ENCODE data around the gene EBPL. TPM values are rescaled to one million over a fixed set of nuclear protein-coding genes. Genes with fewer than 3 reads are reported as not detected.
A peak's percentile ranks its signal among the peaks of the same experiment; 100 is the strongest.

EBPL gene
- total and polyA plus RNA-seq, 2 of the 4 experiments (the other 2 are of a cell fraction), result 57.9 to 65.3 TPM

DNA sequence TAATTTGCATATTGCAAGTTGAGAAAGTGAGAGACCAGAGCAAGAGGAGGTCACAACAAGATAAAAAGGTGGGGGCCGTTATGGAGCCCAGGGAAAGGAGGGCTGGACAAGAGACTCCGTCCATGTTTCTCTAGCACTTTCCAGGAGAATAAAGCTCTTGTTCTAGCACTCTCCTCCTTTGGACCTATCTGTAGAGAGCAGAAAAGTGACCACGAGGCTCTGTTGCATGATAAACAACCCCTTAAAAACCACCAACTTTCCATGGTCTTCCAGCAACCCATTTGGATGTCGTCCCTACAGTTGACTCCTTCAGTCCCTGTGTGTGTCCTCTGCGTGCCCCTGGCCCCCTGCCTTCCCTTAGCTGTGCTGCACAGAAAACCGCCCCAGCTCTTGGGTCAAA lies 67.1 kb downstream of the EBPL start:
- no peaks in the 10 kb centered on the region for H3K36me3 ChIP-seq (ENCODE audit: control insufficient read depth, insufficient read depth, low read length)
- H3K79me1 ChIP-seq (ENCODE audit: low read depth in 1 of 2, low read length in 2 of 2), result no peaks in the 10 kb centered on the region
- ChIA-PET POLR2A (ENCODE audit: unreplicated experiment) (no interaction called here), CTCF (no interaction called here)
- H2BK15ac ChIP-seq (ENCODE audit: low read depth, low read length), result no peak overlapping the region
- WGBS, 2 experiments (ENCODE audit: extremely low coverage in 2 of 2, insufficient read length in 1 of 2), result 60% methylated on average over 1 of the region's 6 CpGs; no CpG with 5 or more reads in 1 of the 2 experiments
- H3K23ac ChIP-seq (ENCODE audit: low read depth, low read length), result no peak overlapping the region
- BruUV-seq (replicated peaks), result no TSS peak
- dilution Hi-C loops (cut with HindIII; ENCODE audit: low sequenced_read_pairs, unreplicated experiment) (no loop called here), in situ Hi-C loops (cut with MboI; ENCODE audit: low sequenced_read_pairs) (no loop called here), intact Hi-C loops (cut with micrococcal nuclease) (no loop called here)
- DNase-seq, result no peak
- no peak overlapping the region for H3K27ac ChIP-seq (ENCODE audit: insufficient read depth, low read length)
- H3K4me3 ChIP-seq (ENCODE audit: insufficient read depth, low read depth, low read length), result no peak overlapping the region
- H3K9me3 ChIP-seq (ENCODE audit: control insufficient read depth, insufficient read depth, low read length), result no peaks in the 10 kb centered on the region
- no peak overlapping the region for H3K18ac ChIP-seq (ENCODE audit: low read depth, low read length)
- no peak overlapping the region for H4K8ac ChIP-seq (ENCODE audit: low read depth in 2 of 2, low read length in 2 of 2)
- no peak overlapping the region for H2BK5ac ChIP-seq (ENCODE audit: low read depth, low read length, poor library complexity, severe bottlenecking)
- no peak overlapping the region for H2BK20ac ChIP-seq (ENCODE audit: low read depth, low read length)
- no peak overlapping the region for H2AK5ac ChIP-seq (ENCODE audit: low read depth, low read length)
- TF ChIP-seq NFE2L2 (IDR thresholded peaks at IDR 0.05; ENCODE audit: low read depth, low read length) (no peak), BHLHE40 (IDR thresholded peaks at IDR 0.05; ENCODE audit: low read depth, low read length) (no peak), FOS (IDR thresholded peaks at IDR 0.05; ENCODE audit: low read depth, low read length) (no peak), CEBPB (IDR thresholded peaks at IDR 0.05; ENCODE audit: low read depth, low read length) (no peak), MAFK (IDR thresholded peaks at IDR 0.05; ENCODE audit: low read depth, low read length) (no peak)
- TF ChIP-seq, protein P1, sequence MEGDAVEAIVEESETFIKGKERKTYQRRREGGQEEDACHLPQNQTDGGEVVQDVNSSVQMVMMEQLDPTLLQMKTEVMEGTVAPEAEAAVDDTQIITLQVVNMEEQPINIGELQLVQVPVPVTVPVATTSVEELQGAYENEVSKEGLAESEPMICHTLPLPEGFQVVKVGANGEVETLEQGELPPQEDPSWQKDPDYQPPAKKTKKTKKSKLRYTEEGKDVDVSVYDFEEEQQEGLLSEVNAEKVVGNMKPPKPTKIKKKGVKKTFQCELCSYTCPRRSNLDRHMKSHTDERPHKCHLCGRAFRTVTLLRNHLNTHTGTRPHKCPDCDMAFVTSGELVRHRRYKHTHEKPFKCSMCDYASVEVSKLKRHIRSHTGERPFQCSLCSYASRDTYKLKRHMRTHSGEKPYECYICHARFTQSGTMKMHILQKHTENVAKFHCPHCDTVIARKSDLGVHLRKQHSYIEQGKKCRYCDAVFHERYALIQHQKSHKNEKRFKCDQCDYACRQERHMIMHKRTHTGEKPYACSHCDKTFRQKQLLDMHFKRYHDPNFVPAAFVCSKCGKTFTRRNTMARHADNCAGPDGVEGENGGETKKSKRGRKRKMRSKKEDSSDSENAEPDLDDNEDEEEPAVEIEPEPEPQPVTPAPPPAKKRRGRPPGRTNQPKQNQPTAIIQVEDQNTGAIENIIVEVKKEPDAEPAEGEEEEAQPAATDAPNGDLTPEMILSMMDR (conservative IDR thresholded peaks at IDR 0.05; ENCODE audit: low read depth, low read length), result no peak
- TF ChIP-seq, protein P2, sequence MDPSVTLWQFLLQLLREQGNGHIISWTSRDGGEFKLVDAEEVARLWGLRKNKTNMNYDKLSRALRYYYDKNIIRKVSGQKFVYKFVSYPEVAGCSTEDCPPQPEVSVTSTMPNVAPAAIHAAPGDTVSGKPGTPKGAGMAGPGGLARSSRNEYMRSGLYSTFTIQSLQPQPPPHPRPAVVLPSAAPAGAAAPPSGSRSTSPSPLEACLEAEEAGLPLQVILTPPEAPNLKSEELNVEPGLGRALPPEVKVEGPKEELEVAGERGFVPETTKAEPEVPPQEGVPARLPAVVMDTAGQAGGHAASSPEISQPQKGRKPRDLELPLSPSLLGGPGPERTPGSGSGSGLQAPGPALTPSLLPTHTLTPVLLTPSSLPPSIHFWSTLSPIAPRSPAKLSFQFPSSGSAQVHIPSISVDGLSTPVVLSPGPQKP (IDR thresholded peaks at IDR 0.05; ENCODE audit: borderline replicate concordance, low read depth, low read length), result no peak
- H3K27me3 ChIP-seq (ENCODE audit: control insufficient read depth, insufficient read depth, low read length), result no peaks in the 10 kb centered on the region
- H3K4me2 ChIP-seq (ENCODE audit: low read depth, low read length), result no peak overlapping the region
- H3K9me1 ChIP-seq (ENCODE audit: insufficient read depth, low read length), result no peaks in the 10 kb centered on the region
- H2AFZ ChIP-seq (replicated peaks; ENCODE audit: low read length, poor library complexity), result peak overlapping the region; percentile 8
- no peak overlapping the region for H2BK120ac ChIP-seq (ENCODE audit: low read depth, low read length)
- no peak overlapping the region for H2AK9ac ChIP-seq (replicated peaks; ENCODE audit: low read depth, low read length, poor library complexity)
- no peak overlapping the region for H3K9ac ChIP-seq (ENCODE audit: low read depth, low read length)
- no peak overlapping the region for H3K4ac ChIP-seq (ENCODE audit: low read depth, low read length)
- peaks cover 7% of the 10 kb centered on the region; the same call in 1 of the 2 replicates for H3K4me1 ChIP-seq (ENCODE audit: control insufficient read depth, insufficient read depth, low read length)
- no peak overlapping the region for H3K14ac ChIP-seq (replicated peaks; ENCODE audit: low read depth, low read length)
- no peaks in the 10 kb centered on the region for H4K20me1 ChIP-seq (ENCODE audit: insufficient read depth, low read length)
- no peak overlapping the region for H4K91ac ChIP-seq (ENCODE audit: insufficient read depth, low read depth, low read length)
- no peak overlapping the region for H3K56ac ChIP-seq (ENCODE audit: extremely low read depth, insufficient read depth, low read length)
- no peak for ATAC-seq (ENCODE audit: low read depth)
- H4K5ac ChIP-seq (ENCODE audit: low read depth, low read length), result no peak overlapping the region
